Stromal cell of bone marrow (primary cell): ENCODE measurements around the gene RACGAP1.

Source experiments
- DNase-seq: peaks from one replicate; pipeline ENCODE4 v3.0.0-alpha.2; 2012; ENCODE audit warnings: low read depth

The RACGAP1 gene

GRCh38 chr12:49985981-49986380 lies 39.3 kb downstream of the RACGAP1 start:
- DNase-seq: no peak

DNA sequence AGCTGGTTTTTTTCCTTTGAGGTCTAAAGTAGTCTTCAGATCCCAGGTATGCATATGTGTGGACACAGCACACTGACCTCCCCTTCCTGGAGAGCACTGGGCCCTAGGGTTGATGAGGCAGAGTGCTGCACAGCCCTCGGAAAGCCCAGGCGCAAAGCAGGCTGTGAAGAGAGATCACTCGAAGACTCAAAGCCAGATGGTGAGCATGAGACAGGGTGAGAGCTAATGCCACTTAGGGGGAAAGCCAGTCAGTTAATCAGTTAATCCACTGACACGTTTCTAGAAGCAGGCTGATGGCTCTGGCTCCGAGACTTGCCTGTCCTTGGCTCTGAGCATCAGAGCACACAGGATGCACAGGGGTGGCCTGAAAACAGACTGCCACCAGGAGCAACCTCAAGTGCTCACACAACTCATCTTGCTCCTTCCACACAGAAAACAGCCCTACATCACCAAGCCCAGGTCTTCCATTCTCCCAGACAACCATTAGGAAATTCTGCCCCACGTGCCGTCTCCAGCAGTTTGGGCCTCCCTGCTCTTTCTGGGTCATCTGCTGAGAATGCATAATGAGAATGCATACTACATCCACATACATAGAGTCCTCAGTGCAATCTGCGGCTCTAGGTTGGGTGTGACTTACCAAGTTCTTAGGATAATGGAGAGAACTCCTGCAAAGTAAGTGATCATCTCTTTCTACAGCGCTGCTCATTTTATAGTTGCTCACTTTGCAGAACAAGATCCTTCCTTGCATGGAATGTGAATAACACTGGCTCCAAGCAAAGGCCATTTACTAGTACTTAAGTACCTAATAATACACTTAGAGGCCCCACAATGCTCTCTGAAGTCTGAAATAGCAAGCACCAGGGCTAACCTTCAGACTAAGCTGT lies 40.6 kb downstream of the RACGAP1 start:
- DNase-seq: no peak

DNA sequence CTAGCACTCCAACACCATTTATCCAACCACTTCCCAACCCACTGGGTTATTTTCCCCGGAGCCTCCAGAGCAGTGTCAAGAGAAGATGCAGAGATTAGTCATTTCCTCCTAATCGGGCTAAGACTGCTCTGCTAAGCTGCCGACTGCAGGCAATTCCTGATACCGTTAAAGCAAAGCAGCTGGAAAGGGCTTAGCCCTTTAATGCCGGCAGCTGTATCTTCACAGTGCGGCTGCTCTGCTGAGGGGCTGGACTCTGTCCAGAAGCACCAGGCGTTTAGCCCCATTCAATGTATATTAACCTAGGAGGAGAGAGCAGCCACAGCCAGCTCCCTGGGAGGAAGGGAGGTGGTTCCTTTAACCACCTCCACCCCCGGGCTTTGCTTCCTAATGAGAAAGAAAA lies 41.4 kb downstream of the RACGAP1 start:
- DNase-seq: peak; percentile 70

DNA sequence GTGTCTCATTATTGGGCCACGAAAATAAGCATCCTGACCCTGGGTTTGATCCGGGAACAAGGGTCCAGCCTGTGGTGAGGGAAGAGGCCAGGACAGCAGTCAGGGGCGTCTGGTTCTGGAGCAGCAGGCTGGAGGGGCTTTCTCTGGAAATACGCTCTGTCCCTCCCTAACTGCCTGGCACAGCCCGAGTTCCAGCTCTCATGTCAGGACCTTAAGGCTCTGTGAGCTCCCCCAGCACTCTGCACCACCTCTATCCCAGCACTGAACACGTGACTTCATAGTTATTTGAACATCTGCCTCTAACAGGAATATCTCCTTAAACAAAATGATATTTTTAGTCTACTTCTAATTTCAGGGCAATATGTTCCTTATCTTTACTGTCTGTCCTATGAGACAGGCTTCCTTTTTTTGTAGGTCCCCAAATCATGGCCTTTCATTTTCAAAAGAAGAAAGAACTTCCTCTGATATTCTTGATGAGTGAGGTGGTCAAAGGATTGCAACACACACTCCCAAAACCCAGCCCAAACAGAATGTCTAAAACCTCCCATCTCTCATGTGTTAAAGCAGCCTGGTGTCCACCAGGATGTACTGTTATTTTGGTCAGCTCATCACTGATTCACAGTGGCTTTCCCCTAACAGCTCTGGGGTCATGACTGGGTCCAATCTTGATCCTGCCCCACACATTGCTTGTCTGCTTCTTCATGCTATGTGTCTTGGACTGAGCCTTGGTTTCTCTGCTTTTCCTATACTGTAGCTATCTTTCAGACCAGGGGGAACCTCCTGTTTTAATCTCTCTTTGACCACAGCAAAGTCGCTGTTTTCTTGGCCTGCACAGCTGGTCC lies 42.8 kb downstream of the RACGAP1 start:
- no peak for DNase-seq

- DNase-seq: no peak
Observed at GRCh38 chr12:49980501-49981349, 44.6 kb downstream of the RACGAP1 start.

GRCh38 chr12:49979791-49980190 lies 45.5 kb downstream of the RACGAP1 start:
- DNase-seq: no peak

DNA sequence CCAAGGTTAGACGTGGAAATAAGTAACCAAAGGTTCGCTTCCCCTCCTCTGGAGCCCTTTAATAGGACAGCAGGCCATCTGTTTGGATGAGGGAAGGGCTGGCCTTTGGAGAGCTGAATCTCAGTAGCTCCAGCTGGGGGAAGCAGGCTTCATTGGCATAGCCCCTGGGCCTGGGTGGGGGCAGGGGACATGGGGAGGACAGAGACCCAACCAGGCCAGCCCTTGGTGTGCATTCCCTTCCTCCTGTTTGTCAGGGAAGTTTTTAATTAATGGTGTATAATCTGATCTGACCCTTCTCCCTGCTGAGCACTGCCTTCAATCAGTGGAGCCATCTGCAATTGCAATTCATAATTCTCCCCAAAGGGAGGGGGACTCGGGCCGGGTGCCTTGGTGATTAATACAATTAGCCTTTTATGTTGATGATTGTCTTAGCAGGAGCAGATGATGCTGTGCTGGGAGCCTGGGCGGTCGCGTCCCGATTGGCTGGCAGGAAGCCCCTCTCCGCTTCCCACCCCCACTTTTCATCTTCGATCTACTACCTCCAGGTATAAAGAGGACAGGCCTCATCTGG lies 46.2 kb downstream of the RACGAP1 start:
- DNase-seq: no peak

- DNase-seq: no peak
Observed at GRCh38 chr12:49978125-49978524, 47.2 kb downstream of the RACGAP1 start.

- no peak for DNase-seq
Observed at GRCh38 chr12:49976557-49976956, 48.7 kb downstream of the RACGAP1 start.

- DNase-seq: no peak
Observed at GRCh38 chr12:49975318-49975761, 50.0 kb downstream of the RACGAP1 start.

DNA sequence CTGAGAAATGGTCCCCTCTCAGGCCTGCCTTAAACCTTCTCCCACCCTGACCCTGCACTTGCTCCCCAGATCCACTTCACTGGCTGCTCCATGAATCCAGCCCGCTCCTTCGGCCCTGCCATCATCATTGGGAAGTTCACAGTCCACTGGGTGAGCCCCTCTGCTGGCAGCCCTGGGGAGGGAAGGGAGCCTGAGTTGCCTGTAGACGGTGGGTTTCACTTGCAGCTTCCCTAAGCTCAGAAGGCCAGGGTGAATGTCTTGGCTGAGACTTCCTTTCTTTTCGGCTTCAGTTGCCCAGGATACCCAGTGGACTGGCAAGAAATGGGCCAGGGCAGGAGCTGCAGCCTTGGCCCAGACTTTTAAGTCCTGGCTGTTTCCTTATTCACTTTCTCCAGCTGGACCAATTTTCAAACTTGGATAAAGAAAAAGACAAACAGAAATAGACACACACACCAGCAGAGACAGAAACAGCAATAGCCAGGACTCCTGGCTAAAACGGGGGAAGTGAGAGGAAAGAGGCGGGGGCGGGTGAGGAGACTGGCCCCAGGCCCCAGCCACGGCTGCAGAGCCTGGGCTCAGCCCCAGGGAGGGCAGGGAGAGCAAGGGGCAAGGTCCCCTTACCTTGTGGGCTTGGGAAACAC lies 50.5 kb downstream of the RACGAP1 start:
- DNase-seq: no peak

DNA sequence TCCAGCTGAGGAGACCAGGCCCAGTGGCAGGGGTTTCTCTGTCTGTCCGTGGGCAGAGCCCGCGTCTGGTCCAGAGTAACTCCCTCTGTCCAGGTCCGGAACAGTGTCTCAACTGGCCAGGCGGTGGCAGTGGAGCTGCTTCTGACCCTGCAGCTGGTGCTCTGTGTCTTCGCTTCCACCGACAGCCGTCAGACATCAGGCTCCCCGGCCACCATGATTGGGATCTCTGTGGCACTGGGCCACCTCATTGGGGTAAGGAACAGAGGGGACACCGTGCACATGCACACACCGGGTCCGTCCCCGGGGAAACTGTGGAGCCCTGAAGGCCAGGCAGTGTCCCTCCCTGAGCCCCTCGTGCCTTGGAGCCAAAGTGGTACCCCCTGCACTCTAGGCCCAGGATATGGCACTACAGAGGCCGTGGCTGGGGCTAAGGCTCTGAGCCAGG lies 51.0 kb downstream of the RACGAP1 start:
- peak; percentile 64 for DNase-seq

GRCh38 chr12:49973361-49973830 lies 51.9 kb downstream of the RACGAP1 start:
- DNase-seq: no peak

DNA sequence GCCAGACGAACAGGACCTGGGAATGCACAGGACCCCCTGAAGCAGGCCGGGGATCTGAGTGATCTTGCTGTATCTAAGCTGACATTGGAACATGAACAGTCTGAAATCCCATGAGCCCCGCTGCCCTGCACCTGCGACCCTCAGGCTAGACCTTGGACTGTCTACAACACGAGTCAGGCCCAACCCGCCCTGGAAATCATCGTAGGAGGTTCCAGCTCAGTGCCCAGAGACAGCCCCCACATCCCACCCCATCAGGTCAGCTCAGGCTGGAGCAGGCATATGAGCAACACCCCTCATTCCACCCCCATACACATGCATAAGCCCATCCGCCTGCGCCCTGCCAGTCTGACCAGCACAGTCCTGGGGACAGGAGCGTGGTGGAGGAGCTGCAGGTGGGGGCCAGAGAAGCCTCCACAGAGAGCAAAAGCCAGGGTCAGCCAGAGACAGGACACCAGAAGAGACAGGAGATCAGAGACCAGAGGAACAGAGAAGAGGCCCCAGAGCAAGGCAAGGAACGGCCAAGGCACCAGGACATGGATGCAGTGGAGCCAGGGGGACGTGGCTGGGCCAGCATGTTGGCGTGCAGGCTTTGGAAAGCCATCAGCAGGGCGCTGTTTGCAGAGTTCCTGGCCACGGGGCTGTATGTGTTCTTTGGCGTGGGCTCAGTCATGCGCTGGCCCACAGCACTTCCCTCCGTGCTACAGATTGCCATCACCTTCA lies 52.5 kb downstream of the RACGAP1 start, which contains the start of gene AQP6:
TSS of gene AQP6 (plus strand) at position 307 of the 720 bp plus-strand sequence. CDS start at position 534, 227 bp downstream.
- DNase-seq: no peak

DNA sequence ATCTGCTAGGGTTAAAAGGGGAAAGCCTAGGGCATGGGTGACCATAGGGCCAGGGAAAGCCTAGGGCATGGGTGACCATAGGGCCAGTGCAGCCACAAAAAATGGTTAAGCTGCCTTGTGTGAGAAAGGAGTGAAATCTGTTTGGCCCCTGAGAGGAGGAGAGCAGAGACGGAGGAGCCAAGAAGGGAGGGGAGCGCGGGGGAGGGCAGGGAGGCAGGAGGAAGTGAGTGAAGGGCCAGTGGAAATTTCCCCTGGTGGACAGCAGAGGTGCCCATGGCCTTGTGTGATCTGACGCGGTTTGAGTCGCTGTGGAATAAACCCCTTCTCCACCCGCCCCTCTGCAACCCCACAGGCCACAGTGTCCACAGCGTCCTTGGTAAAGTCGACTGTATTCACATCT lies 53.2 kb downstream of the RACGAP1 start:
- DNase-seq: no peak

- DNase-seq: no peak
Observed at GRCh38 chr12:49971141-49971540, 54.2 kb downstream of the RACGAP1 start.

GRCh38 chr12:49970658-49971057 lies 54.6 kb downstream of the RACGAP1 start:
- no peak for DNase-seq

GRCh38 chr12:49969651-49970429 lies 55.5 kb downstream of the RACGAP1 start:
- no peak for DNase-seq

DNA sequence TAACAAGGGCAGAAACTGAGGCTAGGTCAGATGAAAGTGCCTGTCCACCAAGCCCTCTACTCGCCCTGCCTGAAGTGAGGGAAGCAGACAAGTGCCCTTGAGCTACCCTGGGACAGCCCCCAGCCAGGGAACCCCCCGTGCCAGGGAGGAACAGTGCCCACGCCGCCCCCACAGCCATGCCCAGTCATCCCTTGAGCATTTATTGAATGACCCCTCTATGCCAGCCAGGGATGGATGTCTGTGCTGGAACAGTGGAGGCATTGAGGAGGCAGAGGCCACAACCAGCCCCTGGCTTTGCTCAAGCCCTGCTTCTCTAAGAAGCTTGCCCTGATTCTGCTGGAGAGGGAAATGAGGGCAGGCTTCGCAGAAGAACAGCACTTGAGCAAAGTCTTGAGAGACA lies 56.3 kb downstream of the RACGAP1 start:
- DNase-seq: no peak
